OCI-LY1 (cell line): ENCODE results near the gene RPP40.

Source experiments
- H2AFZ ChIP-seq: fragments of 200-600 bp; sonication (generic), shearing (Covaris generic); 2 replicates; pipeline ENCODE4 v1.6.0; 2014; ENCODE audit warnings: antibody characterized with exemption, mild to moderate bottlenecking, low read length
- H3F3A ChIP-seq: fragments of 200-600 bp; sonication (generic), shearing (Covaris generic); 2 replicates; pipeline ENCODE4 v1.6.0; 2014; ENCODE audit warnings: mild to moderate bottlenecking, antibody characterized with exemption, low read length, moderate library complexity; ENCODE audit not compliant: insufficient read depth
- H3K27ac ChIP-seq: fragments of 200-600 bp; sonication (generic); 2 replicates; pipeline ENCODE4 v1.5.1; 2014; ENCODE audit warnings: low read length, mixed run types, mild to moderate bottlenecking, low read depth; ENCODE audit not compliant: poor library complexity, severe bottlenecking
- H3K27me3 ChIP-seq: fragments of 200-600 bp; sonication (generic); 2 replicates; pipeline ENCODE4 v1.6.0; 2014; ENCODE audit warnings: antibody characterized with exemption, mild to moderate bottlenecking, low read length, moderate library complexity; ENCODE audit not compliant: insufficient read depth
- H3K36me3 ChIP-seq: fragments of 200-600 bp; sonication (generic); 2 replicates; pipeline ENCODE4 v1.6.1; 2014; ENCODE audit warnings: mild to moderate bottlenecking, antibody characterized with exemption, low read length, moderate library complexity, mixed read lengths; ENCODE audit not compliant: insufficient read depth
- H3K4me1 ChIP-seq: fragments of 200-600 bp; sonication (generic); 2 replicates; pipeline ENCODE4 v1.5.1; 2014; ENCODE audit warnings: mild to moderate bottlenecking, low read length, moderate library complexity; ENCODE audit not compliant: insufficient read depth, severe bottlenecking
- H3K4me2 ChIP-seq: fragments of 200-600 bp; sonication (generic), shearing (Covaris generic); 2 replicates; pipeline ENCODE4 v1.6.1; 2014; ENCODE audit warnings: low read length
- H3K4me3 ChIP-seq: fragments of 200-600 bp; sonication (generic); 2 replicates; pipeline ENCODE4 v1.5.1; 2014; ENCODE audit warnings: low read length, low read depth, mild to moderate bottlenecking, mixed read lengths; ENCODE audit not compliant: poor library complexity, severe bottlenecking
- H3K79me2 ChIP-seq: fragments of 200-600 bp; shearing (Covaris generic); 2 replicates; pipeline ENCODE4 v1.6.1; 2016; ENCODE audit warnings: mixed run types, low read length, mixed read lengths; ENCODE audit not compliant: insufficient read depth
- H3K9ac ChIP-seq: fragments of 200-600 bp; sonication (generic), shearing (Covaris generic); 2 replicates; pipeline ENCODE4 v1.6.1; 2014; ENCODE audit warnings: mild to moderate bottlenecking, low read length, mixed read lengths
- H3K9me2 ChIP-seq: fragments of 200-600 bp; sonication (generic), shearing (Covaris generic); 2 replicates; pipeline ENCODE4 v1.6.1; 2014; ENCODE audit warnings: low read depth, mild to moderate bottlenecking, low read length, mixed read lengths
- H3K9me3 ChIP-seq: fragments of 200-600 bp; shearing (Covaris generic); 2 replicates; pipeline ENCODE4 v1.6.1; 2014; ENCODE audit warnings: low read length, mixed read lengths
- H4K20me1 ChIP-seq: fragments of 200-600 bp; sonication (generic), shearing (Covaris generic); 2 replicates; pipeline ENCODE4 v1.6.0; 2016; ENCODE audit warnings: mild to moderate bottlenecking, low read length; ENCODE audit not compliant: insufficient read depth
- CTCF ChIP-seq: fragments of 200-600 bp; sonication (generic), shearing (Covaris generic); IDR thresholded peaks from 2 replicates; pipeline ENCODE4 v1.5.1; 2017; ENCODE audit warnings: mild to moderate bottlenecking, antibody characterized with exemption, low read length, moderate library complexity, mixed read lengths
- EZH2 ChIP-seq: fragments of 200-600 bp; sonication (generic), shearing (Covaris generic); IDR thresholded peaks from 2 replicates; pipeline ENCODE4 v1.8.0; 2017; ENCODE audit warnings: borderline replicate concordance, mixed run types, mild to moderate bottlenecking, antibody characterized with exemption, low read length, moderate library complexity, mixed read lengths

The RPP40 gene

GRCh38 chr6:4997862-4998261 lies 6.0 kb downstream of the RPP40 start:
- Histone ChIP-seq H4K20me1 (no peaks in the 10 kb centered on the region), H3K9ac (no peak overlapping the region)

GRCh38 chr6:4994741-4995140 lies 9.1 kb downstream of the RPP40 start:
- Histone ChIP-seq H3K9me3 (no peaks in the 10 kb centered on the region), H3K9ac (no peak overlapping the region), H3K4me3 (no peak overlapping the region), H3K9me2 (no peaks in the 10 kb centered on the region), H3K4me2 (no peak overlapping the region), H2AFZ (no peak overlapping the region), H3K36me3 (peaks cover 23% of the 10 kb centered on the region; the same call in 1 of the 2 replicates), H3K27me3 (no peaks in the 10 kb centered on the region), H3F3A (no peaks in the 10 kb centered on the region), H3K79me2 (no peaks in the 10 kb centered on the region), H3K4me1 (no peaks in the 10 kb centered on the region), H4K20me1 (no peaks in the 10 kb centered on the region), H3K27ac (no peak overlapping the region)
- TF ChIP-seq CTCF (no peak), EZH2 (no peak)

More at GRCh38 chr6:4997862-4998261, 6.0 kb downstream of the RPP40 start:
- Histone ChIP-seq H3K27me3 (no peaks in the 10 kb centered on the region), H3F3A (no peaks in the 10 kb centered on the region), H3K36me3 (peaks cover 32% of the 10 kb centered on the region), H3K9me3 (no peaks in the 10 kb centered on the region), H3K79me2 (no peaks in the 10 kb centered on the region), H3K4me1 (peaks cover under 1% of the 10 kb centered on the region), H3K4me2 (no peak overlapping the region), H2AFZ (no peak overlapping the region), H3K27ac (no peak overlapping the region), H3K4me3 (no peak overlapping the region), H3K9me2 (no peaks in the 10 kb centered on the region)
- TF ChIP-seq CTCF, result no peak
- TF ChIP-seq EZH2, result no peak

- Histone ChIP-seq H3K79me2 (no peaks in the 10 kb centered on the region), H3K9me2 (no peaks in the 10 kb centered on the region), H3K36me3 (peaks cover 2% of the 10 kb centered on the region; the same call in 1 of the 2 replicates), H3K27me3 (no peaks in the 10 kb centered on the region), H3K9ac (no peak overlapping the region), H2AFZ (no peak overlapping the region), H3K27ac (no peak overlapping the region), H3K4me1 (no peaks in the 10 kb centered on the region), H3K4me2 (no peak overlapping the region), H3F3A (no peaks in the 10 kb centered on the region), H4K20me1 (no peaks in the 10 kb centered on the region), H3K9me3 (no peaks in the 10 kb centered on the region), H3K4me3 (no peak overlapping the region)
- no peak for TF ChIP-seq EZH2
- TF ChIP-seq CTCF, result no peak
Observed at GRCh38 chr6:4987432-4987831, 16.4 kb downstream of the RPP40 start.
